GM20431 (cell line): Measurements from ENCODE around the gene TRIM69.
"Not testable (repeated sequence)": the region's sequence is repeated elsewhere in the genome, so short reads cannot be mapped to it uniquely, and the experiment has no call there.

ENCODE experiments used
- in situ Hi-C: fragments of 300-500 bp; cut with MseI, MboI; formaldehyde crosslinking; loops from one replicate; pipeline ENCODE4 v1.15.0; 2020; ENCODE audit warnings: low sequenced_read_pairs; ENCODE audit not compliant: unreplicated experiment

TRIM69 gene

DNA sequence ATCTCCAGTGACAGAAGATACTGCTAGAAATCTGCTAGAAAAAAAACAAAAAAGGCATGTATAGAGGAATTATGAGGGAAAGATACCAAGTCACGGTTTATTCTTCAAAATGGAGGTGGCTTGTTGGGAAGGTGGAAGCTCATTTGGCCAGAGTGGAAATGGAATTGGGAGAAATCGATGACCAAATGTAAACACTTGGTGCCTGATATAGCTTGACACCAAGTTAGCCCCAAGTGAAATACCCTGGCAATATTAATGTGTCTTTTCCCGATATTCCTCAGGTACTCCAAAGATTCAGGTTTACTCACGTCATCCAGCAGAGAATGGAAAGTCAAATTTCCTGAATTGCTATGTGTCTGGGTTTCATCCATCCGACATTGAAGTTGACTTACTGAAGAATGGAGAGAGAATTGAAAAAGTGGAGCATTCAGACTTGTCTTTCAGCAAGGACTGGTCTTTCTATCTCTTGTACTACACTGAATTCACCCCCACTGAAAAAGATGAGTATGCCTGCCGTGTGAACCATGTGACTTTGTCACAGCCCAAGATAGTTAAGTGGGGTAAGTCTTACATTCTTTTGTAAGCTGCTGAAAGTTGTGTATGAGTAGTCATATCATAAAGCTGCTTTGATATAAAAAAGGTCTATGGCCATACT, 21.1 kb upstream of the TRIM69 start:
- in situ Hi-C loops: loop anchor here (10.0 kb wide), 1 partner anchor 50 kb away; the partner anchor contains the start of gene SPG11

DNA sequence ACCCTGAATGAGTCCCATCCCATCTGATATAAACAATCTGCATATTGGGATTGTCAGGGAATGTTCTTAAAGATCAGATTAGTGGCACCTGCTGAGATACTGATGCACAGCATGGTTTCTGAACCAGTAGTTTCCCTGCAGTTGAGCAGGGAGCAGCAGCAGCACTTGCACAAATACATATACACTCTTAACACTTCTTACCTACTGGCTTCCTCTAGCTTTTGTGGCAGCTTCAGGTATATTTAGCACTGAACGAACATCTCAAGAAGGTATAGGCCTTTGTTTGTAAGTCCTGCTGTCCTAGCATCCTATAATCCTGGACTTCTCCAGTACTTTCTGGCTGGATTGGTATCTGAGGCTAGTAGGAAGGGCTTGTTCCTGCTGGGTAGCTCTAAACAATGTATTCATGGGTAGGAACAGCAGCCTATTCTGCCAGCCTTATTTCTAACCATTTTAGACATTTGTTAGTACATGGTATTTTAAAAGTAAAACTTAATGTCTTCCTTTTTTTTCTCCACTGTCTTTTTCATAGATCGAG, 20.5 kb upstream of the TRIM69 start:
- in situ Hi-C loops: loop anchor here (10.0 kb wide), 1 partner anchor 51 kb away; the partner anchor contains the start of gene SPG11

DNA sequence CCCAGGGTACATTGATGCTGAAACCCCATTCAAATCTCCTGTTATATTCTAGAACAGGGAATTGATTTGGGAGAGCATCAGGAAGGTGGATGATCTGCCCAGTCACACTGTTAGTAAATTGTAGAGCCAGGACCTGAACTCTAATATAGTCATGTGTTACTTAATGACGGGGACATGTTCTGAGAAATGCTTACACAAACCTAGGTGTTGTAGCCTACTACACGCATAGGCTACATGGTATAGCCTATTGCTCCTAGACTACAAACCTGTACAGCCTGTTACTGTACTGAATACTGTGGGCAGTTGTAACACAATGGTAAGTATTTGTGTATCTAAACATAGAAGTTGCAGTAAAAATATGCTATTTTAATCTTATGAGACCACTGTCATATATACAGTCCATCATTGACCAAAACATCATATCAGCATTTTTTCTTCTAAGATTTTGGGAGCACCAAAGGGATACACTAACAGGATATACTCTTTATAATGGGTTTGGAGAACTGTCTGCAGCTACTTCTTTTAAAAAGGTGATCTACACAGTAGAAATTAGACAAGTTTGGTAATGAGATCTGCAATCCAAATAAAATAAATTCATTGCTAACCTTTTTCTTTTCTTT, 19.2 kb upstream of the TRIM69 start:
- in situ Hi-C loops: loop anchor here (10.0 kb wide), 1 partner anchor 52 kb away; the partner anchor contains the start of gene SPG11

DNA sequence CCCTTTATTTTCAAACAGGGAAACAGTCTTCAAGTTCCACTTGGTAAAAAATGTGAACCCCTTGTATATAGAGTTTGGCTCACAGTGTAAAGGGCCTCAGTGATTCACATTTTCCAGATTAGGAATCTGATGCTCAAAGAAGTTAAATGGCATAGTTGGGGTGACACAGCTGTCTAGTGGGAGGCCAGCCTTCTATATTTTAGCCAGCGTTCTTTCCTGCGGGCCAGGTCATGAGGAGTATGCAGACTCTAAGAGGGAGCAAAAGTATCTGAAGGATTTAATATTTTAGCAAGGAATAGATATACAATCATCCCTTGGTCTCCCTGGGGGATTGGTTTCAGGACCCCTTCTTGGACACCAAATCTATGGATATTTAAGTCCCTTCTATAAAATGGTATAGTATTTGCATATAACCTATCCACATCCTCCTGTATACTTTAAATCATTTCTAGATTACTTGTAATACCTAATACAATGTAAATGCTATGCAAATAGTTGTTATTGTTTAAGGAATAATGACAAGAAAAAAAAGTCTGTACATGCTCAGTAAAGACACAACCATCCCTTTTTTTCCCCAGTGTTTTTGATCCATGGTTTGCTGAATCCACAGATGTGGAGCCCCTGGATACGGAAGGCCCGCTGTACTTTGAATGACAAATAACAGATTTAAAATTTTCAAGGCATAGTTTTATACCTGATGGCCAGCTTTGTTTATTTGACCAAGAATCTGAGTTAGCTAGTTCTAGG, 18.0 kb upstream of the TRIM69 start:
- in situ Hi-C loops: loop anchor here (10.0 kb wide), 1 partner anchor 54 kb away; the partner anchor contains the start of gene SPG11

DNA sequence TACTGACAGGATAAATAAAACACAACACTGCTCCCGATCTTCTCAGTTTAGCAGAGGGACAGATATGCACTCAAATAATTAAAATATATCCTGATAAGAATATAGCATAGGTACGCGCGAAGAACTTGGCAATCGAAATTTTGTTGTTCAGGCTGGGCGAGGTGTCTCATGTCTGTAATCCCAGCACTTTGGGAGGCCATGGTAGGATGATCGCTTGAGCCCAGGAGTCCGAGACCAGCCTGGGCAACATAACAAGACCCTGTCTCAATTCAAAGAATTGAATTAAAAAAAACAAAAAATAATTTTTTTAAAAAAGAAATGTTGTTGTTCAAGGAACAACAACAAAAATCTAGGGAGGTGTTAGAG, 17.4 kb upstream of the TRIM69 start:
- in situ Hi-C loops: loop anchor here (10.0 kb wide), 1 partner anchor 54 kb away; the partner anchor contains the start of gene SPG11

DNA sequence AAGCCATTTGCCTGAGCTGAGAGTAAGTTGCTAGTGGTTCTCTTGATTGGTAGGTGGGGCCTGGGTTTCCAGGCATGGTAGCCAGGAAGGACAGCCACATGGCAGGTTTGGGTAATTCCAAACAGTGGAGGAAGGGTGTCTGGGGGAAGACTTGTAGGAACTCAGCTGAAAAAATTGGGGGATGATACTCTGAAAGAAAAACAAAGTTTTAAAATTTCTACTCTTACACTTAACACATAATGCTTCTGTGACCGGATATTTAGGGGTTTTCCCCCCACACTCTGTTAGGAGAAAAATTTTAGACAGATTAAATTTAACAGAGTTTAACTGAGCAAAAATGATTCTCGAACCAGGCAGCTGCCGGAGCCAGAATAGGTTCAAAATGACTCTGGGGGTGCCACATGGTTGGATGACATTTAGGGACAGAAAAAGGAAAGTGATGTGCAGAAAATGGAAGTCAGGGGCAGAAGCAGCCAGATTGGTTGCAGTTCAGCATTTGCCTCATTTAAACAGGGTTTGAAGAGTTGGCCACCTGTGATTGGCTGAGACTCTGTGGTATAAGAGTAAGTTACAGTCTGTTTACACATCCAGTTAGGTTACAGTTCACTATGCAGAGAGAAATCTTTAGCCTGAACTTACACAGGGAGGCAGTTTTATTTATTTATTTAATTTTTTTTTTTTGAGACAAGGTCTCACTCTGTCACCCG, 16.9 kb upstream of the TRIM69 start:
- in situ Hi-C loops: loop anchor here (10.0 kb wide), 1 partner anchor 55 kb away; the partner anchor contains the start of gene SPG11

DNA sequence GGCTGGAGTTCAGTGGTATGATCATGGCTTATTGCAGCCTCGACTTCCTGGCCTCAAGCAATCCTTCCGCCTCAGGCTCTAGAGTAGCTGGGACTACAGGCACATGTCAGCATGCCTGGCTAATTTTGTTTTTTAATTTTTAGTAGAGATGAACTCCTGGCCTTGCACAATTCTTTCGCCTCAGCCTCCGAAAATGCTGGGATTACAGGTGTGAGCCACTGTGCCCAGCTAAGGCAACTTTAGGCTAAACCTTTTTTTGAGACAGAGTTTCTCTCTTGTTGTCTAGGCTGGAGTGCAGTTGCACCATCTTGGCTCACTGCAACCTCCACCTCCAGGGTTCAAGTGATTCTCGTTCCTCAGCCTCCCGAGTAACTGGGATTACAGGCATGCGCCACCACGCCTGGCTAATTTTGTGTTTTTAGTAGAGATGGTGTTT, 16.3 kb upstream of the TRIM69 start:
- in situ Hi-C loops: loop anchor here (10.0 kb wide), 1 partner anchor 55 kb away; the partner anchor contains the start of gene SPG11

DNA sequence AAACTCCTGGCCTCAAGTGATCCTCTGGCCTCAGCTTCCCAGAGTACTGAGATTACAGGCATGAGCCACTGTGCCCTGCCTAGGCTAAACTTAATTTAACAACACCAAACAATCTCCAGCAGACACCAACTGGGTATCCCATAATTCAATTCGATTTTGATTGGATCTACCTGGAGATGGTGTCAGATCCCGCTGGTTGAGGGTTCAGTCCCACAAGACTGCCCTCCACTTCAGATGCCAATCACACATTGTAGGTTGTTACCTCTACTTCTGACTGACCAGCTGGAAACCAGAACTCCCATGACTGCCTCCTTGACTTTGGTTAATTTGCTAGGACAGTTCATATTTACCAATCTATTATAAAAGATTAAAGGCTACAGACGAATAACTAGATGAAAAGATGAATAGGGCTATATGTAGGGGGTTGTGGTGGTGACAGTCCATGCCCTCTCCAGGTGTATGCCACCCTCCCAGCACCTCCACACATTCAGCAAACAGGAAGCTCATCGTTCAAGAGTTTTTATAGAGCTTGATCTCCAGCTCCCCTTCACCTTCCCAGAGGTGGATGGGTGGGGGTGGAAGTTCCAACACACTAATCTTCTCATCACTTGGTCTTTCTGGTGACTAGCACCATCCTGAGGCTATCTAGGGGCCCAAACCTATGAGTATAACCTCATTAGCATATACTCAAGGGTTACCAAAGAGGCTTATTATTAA, 15.7 kb upstream of the TRIM69 start:
- in situ Hi-C loops: no loop called here

DNA sequence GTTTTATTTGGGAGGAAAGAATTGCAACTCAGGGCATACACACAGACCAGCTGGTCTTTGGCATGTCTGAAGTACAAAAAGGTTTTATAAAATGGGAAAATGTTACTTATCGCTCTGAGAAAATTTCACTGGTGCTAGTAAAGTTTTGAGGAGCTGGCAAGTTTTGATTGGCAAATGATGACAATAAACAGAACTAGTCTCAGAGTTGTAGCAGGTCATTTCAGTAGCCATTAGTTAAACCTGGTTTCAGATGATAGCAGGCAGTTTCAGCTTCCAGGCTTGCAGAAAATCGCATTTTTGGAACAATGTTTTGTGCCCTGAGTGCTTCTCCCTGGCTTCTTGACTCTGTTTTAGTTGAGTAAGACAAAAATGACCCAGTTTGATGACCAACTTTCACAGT, 14.3 kb upstream of the TRIM69 start:
- in situ Hi-C loops: no loop called here

DNA sequence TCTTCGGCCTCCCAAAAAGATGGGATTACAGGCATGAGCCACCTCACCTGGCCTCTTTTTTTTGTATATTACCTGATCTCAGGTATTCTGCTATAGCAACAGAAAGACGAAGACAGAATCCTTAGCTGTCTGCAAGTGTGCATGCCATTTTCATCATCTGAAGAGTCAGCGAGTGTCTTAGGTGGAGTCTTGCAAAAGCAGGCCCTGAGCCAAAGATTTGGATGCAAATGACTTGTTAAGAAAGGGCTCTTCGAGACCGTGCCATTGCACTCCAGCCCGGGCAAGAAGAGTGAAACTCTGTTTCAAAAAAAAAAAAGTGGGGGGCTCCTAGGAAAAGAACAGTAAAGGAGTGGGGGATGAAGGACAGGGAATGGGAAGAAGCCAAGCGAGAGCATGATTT, 10.2 kb upstream of the TRIM69 start:
- in situ Hi-C loops: no loop called here

DNA sequence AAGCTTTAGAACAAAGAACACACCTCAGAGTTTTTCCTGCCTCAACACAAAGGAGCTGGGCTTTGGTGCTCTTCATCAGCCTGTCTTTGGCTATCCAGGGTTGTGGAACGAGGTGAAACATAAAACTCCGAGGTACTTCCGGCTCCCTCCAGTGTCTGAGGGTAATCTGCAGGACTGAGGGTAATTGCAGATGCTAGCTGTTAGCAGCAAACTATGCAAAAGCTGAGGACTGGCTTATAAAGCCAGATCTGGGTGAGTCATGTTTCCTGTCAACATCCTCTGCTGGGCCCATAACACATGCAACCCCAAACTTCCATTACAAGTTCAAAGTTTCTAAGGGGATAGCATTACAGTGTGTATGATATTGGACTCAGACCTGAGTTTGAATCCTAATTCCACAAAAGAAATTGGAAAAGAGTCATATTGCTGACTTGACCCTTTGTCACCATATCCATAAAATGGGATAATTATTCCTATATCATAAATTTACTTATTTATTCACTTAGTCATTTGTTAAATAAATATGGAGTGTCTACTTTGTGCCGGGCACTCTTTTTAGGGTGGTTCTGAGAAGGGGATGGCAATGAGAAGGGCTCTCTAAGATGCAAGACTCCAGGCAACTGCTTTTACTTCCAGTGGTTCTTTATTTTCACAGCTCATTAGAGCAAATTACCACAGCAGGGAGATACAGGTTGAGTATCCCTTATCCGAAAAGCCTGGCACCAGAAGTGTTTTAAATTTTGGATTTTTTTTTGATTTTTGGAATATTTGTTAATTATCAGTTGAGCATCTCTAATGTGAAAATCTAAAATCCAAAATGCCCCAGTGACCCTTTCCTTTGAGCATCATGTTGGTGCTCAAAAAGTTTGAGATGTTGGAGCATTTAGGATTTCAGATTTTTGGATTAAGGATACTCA, 9.5 kb upstream of the TRIM69 start:
- in situ Hi-C loops: no loop called here

DNA sequence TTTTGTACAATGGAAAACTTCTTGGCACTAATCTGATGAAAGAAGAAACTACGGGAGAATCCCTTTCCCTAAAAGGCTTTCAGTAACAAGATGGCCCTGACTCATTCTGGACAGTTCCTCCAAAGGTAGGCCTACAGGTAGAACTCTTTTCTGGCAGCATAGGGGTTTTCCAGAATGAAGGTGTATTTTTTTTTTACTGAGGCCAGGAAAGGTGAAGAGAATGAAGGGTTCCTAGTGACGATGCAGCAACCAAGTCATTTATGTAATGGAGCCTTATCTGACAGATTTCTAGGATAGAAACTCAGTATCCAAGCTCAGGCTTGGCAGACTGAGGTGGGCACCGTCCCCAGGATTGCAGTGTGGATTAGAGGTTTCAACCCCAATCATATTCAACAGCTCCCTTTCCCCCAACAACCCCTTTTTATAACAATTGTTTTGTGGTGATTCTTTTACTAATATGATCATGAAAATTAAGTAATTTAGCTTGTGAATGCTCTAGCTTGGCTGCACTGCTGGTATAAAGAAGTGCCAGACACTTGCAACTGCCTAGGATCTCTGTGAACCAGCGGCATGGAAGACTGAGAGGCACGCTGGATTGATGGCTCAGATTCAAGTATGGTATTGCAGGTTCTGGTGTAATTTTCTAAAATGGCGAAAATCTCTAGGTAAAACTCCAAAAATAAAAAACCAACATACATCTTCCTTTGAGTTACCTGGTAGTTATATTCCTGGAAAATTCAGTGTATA, 8.7 kb upstream of the TRIM69 start:
- in situ Hi-C loops: no loop called here

DNA sequence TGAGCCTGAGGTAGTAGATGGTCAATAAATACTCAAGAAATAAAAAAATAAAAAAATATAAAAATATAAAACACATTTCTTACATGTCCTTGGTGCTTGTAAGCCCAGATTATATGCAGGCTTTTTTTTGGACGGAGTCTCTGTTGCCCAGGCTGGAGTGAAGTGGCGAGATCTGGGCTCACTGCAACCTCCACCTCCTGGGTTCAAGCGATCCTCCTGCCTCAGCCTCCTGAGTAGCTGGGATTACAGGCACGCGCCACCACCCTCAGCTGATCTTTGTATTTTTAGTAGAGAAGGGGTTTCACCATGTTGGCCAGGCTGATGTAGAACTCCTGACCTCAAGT, 8.1 kb upstream of the TRIM69 start:
- in situ Hi-C loops: not testable (repeated sequence)

DNA sequence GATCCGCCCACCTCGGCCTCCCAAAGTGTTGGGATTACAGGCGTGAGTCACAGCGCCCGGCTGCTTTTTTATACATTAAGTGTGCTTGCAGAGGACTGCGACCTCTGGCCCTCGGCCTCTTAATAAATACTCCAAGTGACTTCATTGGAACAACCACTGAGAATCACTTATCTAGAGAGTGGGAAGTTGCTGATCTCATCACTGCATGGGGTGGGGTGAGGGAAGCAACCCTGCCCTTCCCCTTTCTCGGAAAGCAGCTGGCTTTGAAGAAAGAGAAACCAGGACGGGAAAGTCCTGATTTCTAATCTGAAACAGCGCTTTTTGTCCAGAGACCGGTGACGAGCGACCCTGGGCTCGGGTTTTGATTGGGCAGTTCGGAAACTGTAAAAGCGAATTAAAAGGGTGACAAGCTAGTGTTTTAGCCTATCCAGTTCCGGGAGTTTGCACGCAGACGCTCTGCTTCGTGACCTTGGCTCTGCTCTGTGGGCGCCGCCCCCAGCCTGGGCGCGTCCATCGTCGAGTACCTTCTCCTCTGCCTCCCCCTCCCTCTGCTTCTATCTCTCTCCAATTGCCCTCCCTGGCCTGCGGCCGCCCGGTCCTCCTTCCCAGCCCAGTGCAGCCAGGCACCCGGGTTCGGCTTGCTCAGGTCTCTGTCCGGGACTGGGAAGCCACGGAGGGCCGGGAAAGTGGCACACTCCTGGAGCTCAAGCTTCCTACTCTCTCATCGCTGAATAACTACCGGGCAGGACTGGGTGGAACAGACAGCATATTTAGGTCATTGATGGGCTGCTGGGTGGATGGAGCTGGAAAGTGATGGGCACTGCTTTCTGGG, 7.5 kb upstream of the TRIM69 start:
- in situ Hi-C loops: no loop called here

DNA sequence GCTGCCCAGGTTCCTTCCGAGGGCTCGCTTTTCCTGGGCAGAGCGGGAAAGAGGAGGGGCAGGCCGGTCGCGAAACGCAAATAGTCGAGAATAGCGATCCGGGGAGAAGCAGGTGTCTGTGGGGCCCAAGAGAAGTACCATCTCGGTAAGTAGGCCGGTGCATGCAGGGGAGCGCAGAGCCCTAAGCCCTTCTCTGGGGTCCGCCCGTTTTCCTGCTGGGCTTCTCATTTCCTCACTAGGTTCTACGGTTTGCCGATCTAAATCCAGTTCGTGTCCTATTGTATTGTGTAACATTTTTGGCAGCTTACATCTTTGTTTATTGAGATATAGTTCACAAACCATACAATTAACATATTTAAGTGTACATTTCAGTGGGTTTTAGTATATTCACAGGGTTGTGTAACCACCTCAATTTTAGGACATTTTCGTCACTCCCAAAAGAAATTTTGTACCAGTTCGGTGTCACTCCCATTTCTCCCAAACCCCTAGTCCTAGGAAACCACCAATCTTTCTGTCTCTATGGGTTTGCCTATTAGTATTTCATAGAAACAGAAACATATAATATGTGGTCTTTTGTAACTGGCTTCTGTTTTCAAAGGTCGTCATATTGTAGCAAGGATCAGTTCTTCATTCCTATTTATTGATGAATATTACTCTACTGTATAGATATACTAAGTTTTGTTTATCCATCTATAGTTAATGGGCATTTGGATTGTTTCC, 6.8 kb upstream of the TRIM69 start:
- in situ Hi-C loops: no loop called here

DNA sequence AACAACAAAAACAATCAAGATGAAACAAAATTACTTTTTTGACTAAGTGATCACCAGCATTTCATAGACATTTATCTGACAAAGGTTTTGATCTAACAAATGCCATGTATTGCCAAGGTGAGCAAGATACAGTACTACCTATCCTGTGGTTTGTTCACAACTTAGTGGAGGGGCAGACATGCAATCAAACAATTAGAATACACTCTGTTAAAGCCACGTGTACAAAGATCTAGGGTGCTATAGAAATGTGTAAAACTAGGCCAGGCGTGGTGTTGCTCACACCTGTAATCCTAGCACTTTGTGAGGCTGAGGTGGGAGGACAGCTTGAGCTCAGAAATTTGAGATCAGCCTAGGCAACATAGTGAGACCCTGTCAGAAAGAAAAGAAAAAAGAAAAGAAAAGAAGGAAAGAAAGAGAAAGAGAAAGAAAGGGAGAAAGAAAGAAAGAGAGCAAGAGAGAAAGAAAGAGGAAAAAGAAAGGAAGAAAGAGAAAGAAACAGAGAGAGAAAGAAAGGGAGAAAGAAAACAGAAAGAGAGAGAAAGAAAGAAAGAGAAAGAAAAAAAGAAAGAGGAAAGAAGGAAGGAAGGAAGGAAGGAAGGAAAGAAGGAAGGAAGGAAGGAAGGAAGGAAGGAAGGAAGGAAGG, 1.4 kb upstream of the TRIM69 start:
- in situ Hi-C loops: no loop called here
